Gastrocnemius medialis (tissue), 4 donors: Measurements from ENCODE around the gene RAPGEF2. TPM values are rescaled to one million over a fixed set of nuclear protein-coding genes. Genes with fewer than 3 reads are reported as not detected.

Source experiments
- ATAC-seq, 2 donors: fragments of 150-250 bp; one replicate each; pipeline ENCODE4 v1.9.1; 2016
- DNase-seq, 2 donors: peaks; one replicate each; pipeline ENCODE4 v3.0.0-alpha.2; 2019
- H3K27ac ChIP-seq, 4 donors: fragments of 200-600 bp; sonication (generic); 1 replicate in 1 of 4; 2 replicates in 3 of 4; pipeline ENCODE4 v1.5.1; 2016 to 2018; ENCODE audit warnings: mild to moderate bottlenecking in 2 of 4, moderate library complexity in 1 of 4
- H3K27me3 ChIP-seq, 3 donors: fragments of 200-600 bp; sonication (generic) in 2 of 3; 1 replicate in 1 of 3; 2 replicates in 2 of 3; pipeline versions ENCODE4 v1.5.1 to v1.6.0; 2016 to 2019; ENCODE audit warnings: mild to moderate bottlenecking in 1 of 3, moderate library complexity in 1 of 3
- H3K36me3 ChIP-seq, 2 donors: fragments of 200-600 bp; sonication (generic) in 1 of 2; one replicate each; pipeline ENCODE4 v1.5.1; 2017 to 2018
- H3K4me1 ChIP-seq, 2 donors: fragments of 200-600 bp; sonication (generic) in 1 of 2; one replicate each; pipeline ENCODE4 v1.5.1; 2016 to 2017; ENCODE audit warnings: mild to moderate bottlenecking in 2 of 2
- H3K4me3 ChIP-seq, 4 donors: fragments of 200-600 bp; sonication (generic) in 3 of 4; 1 replicate in 1 of 4; 2 replicates in 3 of 4; pipeline ENCODE4 v1.5.1; 2016 to 2019; ENCODE audit warnings: mild to moderate bottlenecking in 2 of 4
- H3K9me3 ChIP-seq, 3 donors: fragments of 200-600 bp; sonication (generic) in 2 of 3; 1 replicate in 1 of 3; 2 replicates in 2 of 3; pipeline ENCODE4 v1.5.1; 2016 to 2019
- CTCF ChIP-seq, 5 experiments: fragments of 450-650 bp in 3 of 5; fragments of 200-600 bp in 2 of 5; sonication (generic) in 2 of 5; IDR thresholded peaks in 4 of 5; conservative IDR thresholded peaks in 1 of 5; 1 replicate in 4 of 5; 2 replicates in 1 of 5; pipeline ENCODE4 v1.5.1; 2016 to 2019; ENCODE audit warnings: antibody characterized with exemption in 5 of 5, mild to moderate bottlenecking in 3 of 5, moderate library complexity in 3 of 5
- POLR2A ChIP-seq, 2 donors: fragments of 450-650 bp; IDR thresholded peaks; one replicate each; pipeline ENCODE4 v1.6.1; 2017; ENCODE audit warnings: antibody characterized with exemption in 2 of 2, mild to moderate bottlenecking in 2 of 2, moderate library complexity in 2 of 2
- in situ Hi-C, 4 donors: fragments of 200-750 bp; cut with MboI; loops; one replicate each; pipeline versions ENCODE4 v1.15.0 to v1.8.0; 2017; ENCODE audit warnings: low sequenced_read_pairs in 4 of 4
- intact Hi-C: fragments of 100-400 bp; cut with DNase I; formaldehyde crosslinking; loops from one replicate; pipeline ENCODE4 v1.15.1; 2023; ENCODE audit warnings: low total_unique reads
- total RNA-seq, 4 donors: library from RNA; depleted of rRNA; stranded (reverse); fragments of >200 nt; gene quantifications; one replicate each; pipeline versions ENCODE4 v1.1.0 to v1.2.3, GENCODE V29; 2016

Gene RAPGEF2
- 10 to 100 TPM; 32.9 to 42.3 (median 38.7) TPM for total RNA-seq

- H3K27ac ChIP-seq = peak within 1 kb of the TSS; percentile 93 to 96 (median 95)
- intact Hi-C loops = loop anchor here (1.0 to 10.0 kb wide), 5 partner anchors 38 to 431 kb away; partner anchors contain the start of genes C4orf46, ETFDH and PPID
- H3K27me3 ChIP-seq = no peaks in the 10 kb centered on the region
- peak within 1 kb of the TSS; percentile 67 to 97 (median 93) for H3K4me3 ChIP-seq
- in situ Hi-C loops = loop anchor here in 1 of 4 donors (10.0 kb wide), 1 partner anchor 378 kb away; the partner anchor contains the start of gene PPID
- no peaks in the 10 kb centered on the region for H3K9me3 ChIP-seq
- no peaks in the 10 kb centered on the region for H3K36me3 ChIP-seq
- peak in 1 of 5 experiments; percentile 10 for TF ChIP-seq CTCF (IDR thresholded peaks at IDR 0.05 in 4 of 5, conservative IDR thresholded peaks at IDR 0.05 in 1 of 5)
- TF ChIP-seq POLR2A (IDR thresholded peaks at IDR 0.05) = peak; percentile 95 to 98
- ATAC-seq = peak; percentile 93
- H3K4me1 ChIP-seq = peaks cover 35 to 43% of the 10 kb centered on the region in 2 donors
- peak; percentile 90 to 92 for DNase-seq
These were observed at the start of gene RAPGEF2 for GRCh38 chr4:159102622-159103383. Gene RAPGEF2 (plus strand): TSS chr4:159103079. CDS start chr4:159104163, 1,084 bp downstream.

GRCh38 chr4:159055833-159056232 lies 47.0 kb upstream of the RAPGEF2 start:
- intact Hi-C loops = no loop called here
- H3K4me1 ChIP-seq = no peaks in the 10 kb centered on the region

GRCh38 chr4:159060161-159060560 lies 42.7 kb upstream of the RAPGEF2 start:
- Histone ChIP-seq H3K27ac (no peak overlapping the region), H3K9me3 (no peaks in the 10 kb centered on the region)
- no peak for DNase-seq

More at GRCh38 chr4:159055833-159056232, 47.0 kb upstream of the RAPGEF2 start:
- TF ChIP-seq CTCF (IDR thresholded peaks at IDR 0.05 in 4 of 5, conservative IDR thresholded peaks at IDR 0.05 in 1 of 5) = no peak
- no peak for TF ChIP-seq POLR2A (IDR thresholded peaks at IDR 0.05)
- DNase-seq (no peak), ATAC-seq (no peak)
- H3K27me3 ChIP-seq = no peaks in the 10 kb centered on the region
- in situ Hi-C loops = no loop called here
- H3K36me3 ChIP-seq = no peaks in the 10 kb centered on the region
- no peak overlapping the region for H3K27ac ChIP-seq
- H3K9me3 ChIP-seq = no peaks in the 10 kb centered on the region
- no peak overlapping the region for H3K4me3 ChIP-seq

GRCh38 chr4:159062381-159062780 lies 40.5 kb upstream of the RAPGEF2 start:
- H3K27me3 ChIP-seq = no peaks in the 10 kb centered on the region
- no peak overlapping the region for H3K27ac ChIP-seq
- in situ Hi-C loops = no loop called here
- no peaks in the 10 kb centered on the region for H3K4me1 ChIP-seq
- H3K9me3 ChIP-seq = no peaks in the 10 kb centered on the region
- no peak for TF ChIP-seq CTCF (IDR thresholded peaks at IDR 0.05 in 4 of 5, conservative IDR thresholded peaks at IDR 0.05 in 1 of 5)
- no peak for TF ChIP-seq POLR2A (IDR thresholded peaks at IDR 0.05)
- intact Hi-C loops = no loop called here
- ATAC-seq = no peak
- no peak overlapping the region for H3K4me3 ChIP-seq
- no peak for DNase-seq
- H3K36me3 ChIP-seq = no peaks in the 10 kb centered on the region

More at GRCh38 chr4:159060161-159060560, 42.7 kb upstream of the RAPGEF2 start:
- no peak for ATAC-seq
- TF ChIP-seq POLR2A (IDR thresholded peaks at IDR 0.05) = no peak
- no peak for TF ChIP-seq CTCF (IDR thresholded peaks at IDR 0.05 in 4 of 5, conservative IDR thresholded peaks at IDR 0.05 in 1 of 5)
- Histone ChIP-seq H3K36me3 (no peaks in the 10 kb centered on the region), H3K27me3 (no peaks in the 10 kb centered on the region), H3K4me3 (no peak overlapping the region), H3K4me1 (no peaks in the 10 kb centered on the region)
- in situ Hi-C loops = no loop called here
- intact Hi-C loops = no loop called here
